IPS DF 19.7 (cell line): Measurements from ENCODE around the gene POLR1H.

ENCODE experiments used
- DNase-seq: peaks from one replicate; pipeline ENCODE4 v3.0.0-alpha.2; 2013; ENCODE audit warnings: low read depth, low spot score

Gene POLR1H

DNA sequence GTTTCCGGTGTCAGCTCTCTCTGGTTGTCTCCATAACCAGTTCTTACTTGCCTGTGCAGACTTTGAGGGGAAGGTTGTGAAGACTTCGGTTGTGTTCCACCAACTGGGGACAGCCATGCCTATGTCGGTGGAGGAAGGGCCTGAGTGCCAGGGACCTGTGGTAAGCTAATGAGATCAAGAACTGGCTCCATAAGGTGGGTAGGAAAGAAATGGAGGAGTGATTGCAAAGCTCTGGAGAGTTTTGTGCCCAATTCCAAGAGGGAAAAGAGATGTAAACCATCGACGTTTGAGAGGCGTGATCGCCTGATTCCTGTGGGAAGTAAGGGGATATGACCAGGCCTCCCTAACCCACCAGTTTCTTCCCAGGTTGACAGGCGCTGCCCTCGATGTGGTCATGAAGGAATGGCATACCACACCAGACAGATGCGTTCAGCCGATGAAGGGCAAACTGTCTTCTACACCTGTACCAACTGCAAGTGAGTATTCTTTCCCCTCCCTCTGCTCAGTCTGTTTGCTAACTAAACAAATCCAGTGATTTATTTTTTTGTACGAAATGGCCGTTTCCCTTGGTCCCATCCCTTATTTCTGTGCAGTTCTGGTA is 893 bp downstream of the POLR1H start:
- no peak for DNase-seq

DNA sequence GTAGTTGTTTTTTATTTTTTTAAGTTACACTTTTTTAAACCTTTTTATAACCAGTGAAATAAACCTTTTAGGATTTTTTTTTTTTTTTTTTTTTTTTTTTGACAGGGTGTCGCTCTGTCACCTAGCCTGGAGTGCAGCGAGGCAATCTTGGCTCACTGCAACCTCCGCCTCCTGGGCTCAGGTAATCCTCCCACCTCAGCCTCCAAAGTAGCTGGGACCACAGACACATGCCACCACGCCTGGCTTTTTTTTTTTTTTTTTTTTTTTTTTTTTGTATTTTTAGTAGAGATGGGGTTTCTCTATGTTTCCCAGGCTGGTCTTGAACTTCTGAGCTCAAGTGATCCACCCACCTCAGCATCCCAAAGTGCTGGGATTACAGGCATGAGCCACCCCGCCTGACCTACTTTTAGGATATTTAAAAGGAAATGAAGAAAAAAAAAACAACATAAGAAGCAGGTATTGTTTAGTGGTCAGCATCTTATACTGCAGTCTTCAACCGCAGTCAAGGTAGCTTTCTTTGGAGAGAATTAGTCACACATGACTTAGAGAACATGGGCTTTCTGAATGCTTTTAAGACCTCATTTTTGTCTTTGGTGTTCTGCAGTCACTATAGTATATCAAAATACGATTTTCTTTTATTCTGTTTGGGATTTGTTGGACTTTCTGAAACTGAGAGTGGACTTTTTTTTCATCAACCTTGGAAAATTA is 1.6 kb downstream of the POLR1H start:
- no peak for DNase-seq

DNA sequence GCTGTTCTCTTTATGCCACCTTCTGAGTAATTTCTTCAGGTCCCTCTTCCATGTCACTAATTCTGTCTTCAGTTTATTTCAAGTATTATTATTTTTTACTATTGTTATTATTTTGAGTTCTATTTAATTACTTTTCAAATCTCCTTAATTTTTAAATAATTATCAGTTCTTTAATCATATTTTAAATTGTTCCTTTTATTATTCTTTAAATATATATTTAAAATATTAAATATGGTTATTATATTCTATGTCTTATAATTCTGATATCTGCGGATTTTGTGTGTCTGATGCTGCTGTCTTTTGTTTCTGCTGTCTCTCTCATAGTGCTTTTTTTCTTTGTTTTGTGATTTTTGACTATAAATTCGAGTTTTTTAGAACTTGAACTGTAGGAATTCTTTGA is 2.2 kb downstream of the POLR1H start:
- no peak for DNase-seq

GRCh38 chr6:30066082-30066481 is 5.0 kb downstream of the POLR1H start:
- no peak for DNase-seq

DNA sequence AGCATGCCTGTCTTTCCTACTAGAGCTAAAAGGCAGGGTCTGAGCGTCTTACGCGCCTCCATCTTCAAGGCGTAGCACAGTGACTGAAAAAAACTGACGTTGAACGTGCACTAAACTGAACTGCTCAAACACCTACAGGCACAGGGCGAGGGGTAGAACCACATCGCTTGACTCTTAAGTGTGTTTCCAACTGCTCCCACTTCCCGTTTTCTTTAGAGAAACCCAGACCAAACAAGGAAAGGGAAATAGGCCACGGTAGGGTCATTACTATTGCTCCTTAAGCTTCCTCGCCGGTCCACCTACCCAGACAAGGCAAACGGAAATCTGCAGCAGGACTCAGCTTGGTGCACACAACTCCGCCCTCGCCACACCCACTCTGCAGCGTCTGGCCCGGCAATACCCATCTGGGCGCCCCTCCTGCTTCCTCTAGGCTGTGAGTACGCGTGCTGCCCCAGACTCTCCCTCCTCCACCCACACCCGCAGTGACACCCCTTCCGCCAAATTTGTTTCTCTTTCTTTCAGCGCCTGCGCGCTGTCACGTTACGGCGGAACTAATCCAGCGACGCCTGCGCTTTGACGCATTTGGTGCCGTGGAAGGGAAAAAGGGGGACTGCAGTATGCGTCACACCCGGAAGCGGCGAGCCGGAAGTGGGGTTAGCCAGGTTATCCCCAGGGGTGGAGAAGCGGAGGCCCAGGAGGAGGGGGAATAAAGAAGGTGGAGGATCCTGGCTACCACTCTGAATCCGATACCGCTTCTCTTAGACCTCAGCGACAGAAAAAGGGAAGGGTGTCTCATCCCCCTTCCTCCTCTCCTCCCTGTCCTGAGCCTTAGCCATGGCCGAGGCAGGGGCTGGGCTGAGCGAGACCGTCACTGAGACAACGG is 5.8 kb downstream of the POLR1H start, which contains the start of gene PPP1R11:
PPP1R11 (plus strand) TSS at position 622 of the 883 bp plus-strand sequence; CDS start at position 835, 213 bp downstream.
- peak; percentile 98 for DNase-seq

GRCh38 chr6:30067460-30068139 is 6.5 kb downstream of the POLR1H start:
- no peak for DNase-seq

DNA sequence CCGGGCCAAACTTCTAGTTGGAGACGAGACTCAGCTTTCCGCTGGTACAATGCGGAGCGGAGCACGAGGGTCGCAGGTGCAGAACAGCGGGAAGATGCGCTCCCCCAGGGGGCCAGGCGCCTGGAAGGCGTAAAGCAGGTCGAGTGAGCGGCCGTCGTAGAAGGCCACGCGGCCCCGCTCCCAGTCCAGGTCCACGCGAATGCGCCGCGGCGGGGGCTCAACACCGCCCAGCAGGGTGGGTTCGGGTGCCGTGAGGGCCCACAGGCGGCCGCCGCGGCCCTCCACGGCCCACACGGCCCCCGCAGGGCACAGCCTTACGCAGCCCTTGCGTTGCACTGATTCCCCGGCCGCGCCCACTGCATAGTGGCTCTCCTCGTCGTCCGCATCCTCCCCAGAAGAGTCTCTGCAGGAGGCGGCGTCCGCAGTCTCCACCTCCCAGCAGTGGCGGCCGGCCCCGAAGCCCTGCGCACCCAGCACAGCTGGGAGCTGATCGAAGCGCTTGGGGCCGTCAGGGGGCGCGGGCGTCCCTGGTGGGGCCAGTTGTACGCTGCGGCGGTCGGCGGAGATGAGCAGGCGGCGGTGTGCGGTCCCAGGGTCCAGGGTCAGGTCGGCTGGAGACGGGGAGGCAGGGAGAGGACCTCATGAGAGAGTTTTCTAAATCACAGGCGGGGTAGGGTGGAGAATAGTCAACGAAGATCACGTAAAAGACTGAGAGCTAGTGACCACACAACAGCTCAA is 10.2 kb downstream of the POLR1H start:
- no peak for DNase-seq

DNA sequence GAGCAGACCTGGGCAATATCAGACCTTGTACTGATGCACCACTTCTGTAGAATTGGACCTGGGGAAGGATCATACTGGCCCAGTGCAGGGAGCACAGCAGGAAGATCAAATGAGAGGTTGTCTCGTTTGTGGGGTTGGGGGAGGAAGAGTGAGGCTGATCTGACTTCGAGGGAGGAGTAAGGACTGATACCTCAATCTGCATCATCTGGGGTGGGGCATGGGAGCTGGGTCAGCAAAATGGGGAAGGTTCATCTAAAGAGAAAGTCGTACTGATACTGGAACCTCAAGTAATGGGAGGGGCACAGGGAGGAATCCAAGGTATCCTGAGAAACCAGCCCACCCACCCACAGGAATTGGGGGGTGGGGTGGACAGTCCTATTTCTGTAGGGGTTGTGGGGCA is 10.8 kb downstream of the POLR1H start:
- no peak for DNase-seq

DNA sequence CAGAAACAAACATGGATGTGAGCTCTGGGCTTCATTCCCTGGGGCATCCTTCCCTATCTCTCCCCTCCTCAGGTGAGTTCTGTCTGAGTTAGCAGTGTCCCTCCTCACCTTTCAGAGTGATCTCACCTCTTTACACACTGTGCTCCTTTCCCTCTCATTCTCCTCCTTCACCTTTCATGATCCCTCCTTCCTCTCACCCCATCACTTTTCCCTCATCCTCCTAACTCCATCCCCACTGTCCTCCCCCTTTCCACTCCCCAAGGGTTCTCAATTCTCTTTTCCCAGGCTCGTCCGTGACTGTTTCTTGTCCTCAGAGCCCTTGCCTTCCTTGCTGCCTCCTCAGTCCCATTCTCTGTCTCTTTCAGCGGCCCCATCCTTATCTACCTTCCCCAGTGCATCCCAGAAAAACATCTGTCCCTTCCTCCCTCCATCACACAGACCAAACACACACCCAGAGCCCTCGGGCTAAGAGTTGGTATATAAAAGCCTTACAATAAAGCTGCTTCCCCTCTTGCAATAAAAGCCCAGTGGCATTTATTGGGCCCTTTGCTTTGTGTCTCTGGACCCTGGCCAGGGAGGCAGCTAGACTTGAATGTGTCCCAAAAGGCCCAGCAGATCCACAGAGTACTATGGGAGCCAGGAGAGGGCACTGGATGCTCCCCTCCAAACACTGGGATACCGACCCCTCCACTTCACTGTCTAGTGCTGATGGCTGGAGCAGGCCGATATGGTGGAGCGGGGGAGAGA is 12.6 kb downstream of the POLR1H start:
- no peak for DNase-seq

- no peak for DNase-seq
Measured at GRCh38 chr6:30074331-30075093, 13.4 kb downstream of the POLR1H start.

DNA sequence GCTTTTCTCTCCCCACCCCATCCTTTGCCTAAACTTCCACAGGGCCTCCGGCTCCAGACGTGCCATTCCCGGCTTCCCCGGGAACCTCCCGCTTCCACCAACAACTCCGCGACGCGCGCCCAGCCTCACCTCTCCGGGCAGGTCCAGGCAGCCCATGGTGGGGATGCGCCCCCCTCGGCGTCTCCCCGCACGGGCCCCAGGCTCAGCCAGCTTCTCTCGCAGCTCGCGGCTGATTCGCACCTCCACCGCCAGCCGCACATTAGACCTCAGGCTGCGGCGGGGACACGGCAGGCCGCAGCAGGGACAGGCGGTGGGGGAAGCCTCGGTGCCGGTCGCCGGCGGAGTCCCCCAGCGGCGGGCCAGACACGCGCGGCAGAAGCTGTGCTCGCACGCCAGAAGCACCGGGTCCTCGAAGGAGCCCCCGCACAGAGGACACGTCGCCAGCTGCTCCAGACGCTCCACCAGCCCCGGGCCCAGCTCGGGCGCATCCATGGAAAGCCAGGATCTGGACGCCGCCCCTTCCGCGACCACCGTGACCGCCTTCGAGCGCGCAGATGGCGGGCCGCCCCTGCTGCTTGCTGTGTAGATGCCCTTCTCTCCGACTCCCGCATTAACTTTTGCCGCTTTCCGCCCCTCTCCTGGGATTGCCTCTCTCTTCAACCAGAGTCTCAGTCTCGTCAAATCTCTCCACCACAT is 14.2 kb downstream of the POLR1H start, which contains the start of gene RNF39:
RNF39 (minus strand) TSS at position 676 of the 696 bp plus-strand sequence; CDS start at position 492, 184 bp downstream.
- no peak for DNase-seq

DNA sequence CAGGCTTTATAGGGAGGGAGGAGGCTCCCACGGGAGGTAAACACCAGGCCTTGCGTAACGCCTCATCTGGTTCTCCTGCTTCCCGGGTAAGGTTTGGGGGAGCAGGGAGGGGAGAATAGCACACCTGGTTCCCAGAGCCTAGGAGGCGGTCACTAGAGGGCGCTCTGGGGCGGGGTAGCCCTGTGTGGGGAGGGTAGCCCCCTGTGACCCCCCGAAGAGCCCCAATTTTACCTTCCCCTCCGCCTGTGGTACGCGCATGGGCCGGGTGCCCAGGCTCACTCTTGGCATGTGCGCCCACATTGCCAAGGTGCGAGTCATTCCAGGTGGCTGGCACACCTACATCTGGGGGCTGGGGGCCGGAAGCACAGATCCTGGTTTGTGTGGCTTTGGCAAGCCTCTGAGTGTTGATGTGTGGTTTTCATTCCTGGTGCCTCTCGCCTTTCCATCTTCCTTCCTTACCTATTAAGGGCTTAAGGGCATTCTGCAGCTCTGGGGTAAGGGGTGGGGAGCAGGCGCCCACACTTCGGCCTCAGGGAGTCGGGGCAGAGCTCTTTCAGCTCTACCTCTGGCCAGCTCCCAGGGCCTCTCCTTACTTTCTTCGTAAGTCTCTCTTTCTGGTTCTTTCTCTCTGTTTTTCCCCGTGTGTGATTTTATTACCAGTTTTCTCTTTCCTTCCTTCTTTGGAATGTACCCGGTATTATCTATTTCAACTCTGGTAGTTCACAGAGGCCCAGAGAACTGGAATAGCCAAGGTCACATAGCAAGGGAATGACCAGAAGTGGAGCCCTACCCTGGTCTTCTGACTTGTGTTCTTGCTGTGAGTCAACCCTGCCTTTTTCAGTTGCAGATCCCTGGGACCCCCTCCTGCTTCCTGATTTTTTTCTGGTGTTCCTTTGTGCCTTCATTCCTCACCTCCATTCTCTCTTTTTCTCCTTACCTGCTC is 15.0 kb downstream of the POLR1H start:
- DNase-seq = no peak

DNA sequence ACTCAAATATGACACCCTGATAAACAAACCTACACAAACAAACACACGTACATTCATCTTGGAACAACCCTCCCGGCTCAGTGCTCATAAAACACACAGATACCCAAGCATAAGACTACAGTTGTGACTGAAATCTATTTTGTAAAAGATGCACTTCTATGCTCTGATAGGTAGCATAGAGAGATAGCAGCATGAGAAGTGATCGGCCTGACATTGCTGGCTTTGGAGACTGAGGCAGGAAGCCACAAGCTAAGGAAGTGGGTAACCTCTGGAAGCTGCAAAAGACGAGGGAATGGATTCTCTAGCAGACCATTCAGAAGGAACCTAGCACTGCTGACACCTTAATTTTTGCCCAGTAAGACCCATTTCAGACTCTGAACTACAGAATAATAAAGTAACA is 16.2 kb downstream of the POLR1H start:
- no peak for DNase-seq

DNA sequence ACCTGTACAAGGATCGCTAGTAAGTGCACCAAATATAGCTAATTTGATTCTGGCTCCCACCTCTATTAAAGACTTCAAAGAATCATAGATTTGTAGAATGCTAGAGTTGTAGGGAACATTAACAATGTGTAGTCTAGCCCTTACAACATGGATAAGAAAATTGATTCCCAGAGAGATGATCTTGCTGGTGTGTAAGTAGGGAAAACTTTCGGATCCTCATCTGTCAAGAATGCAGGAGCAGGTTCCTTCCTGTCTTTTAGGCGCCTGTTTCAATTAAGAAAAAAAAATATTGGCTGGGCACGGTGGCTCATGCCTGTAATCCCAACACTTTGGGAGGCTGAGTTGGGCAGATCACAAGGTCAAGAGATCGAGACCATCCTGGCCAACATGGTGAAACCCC is 26.8 kb downstream of the POLR1H start:
- DNase-seq = no peak

- no peak for DNase-seq
Measured at GRCh38 chr6:30091577-30092381, 30.7 kb downstream of the POLR1H start.

- DNase-seq = no peak
Measured at GRCh38 chr6:30092852-30093543, 31.9 kb downstream of the POLR1H start.
